ENCODE data around the gene MID1.

Gene MID1

DNA sequence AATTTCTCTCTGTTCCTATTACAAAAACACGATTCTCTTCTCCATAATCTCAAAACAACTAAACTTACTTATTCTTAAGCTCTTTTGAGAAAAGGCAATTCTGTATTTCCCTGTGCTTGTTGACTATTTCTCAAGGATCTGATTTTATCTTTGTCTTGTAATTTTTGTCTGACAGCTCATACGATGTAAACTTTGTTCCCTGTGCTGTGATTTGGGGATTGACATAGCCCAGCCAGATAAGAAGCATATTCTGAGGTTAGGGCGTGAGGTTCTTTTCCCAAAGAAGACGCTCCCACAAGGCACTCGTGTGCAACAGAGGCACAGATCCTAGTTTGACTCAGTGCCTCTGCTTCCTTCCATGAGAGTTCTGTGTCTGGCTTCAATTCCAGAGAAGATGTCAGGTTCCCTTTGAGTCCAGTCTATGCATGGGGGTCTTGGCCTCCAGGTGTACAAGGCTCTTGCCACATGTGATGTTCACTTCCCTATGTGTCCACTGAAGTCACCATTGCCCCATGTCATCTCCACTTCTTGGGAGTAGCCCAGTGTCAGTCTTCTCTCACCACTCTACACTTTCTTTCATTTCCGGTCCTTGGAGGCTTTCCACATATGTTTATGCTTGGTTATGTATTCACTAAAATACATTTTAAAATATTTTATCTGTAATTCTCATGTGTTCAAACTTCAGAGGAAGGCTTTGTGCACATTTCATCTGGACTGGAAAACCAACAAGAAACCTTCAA is 94.8 kb downstream of the MID1 start:
- DNase-seq: no peak

GRCh38 chrX:10524578-10524977 is 95.8 kb downstream of the MID1 start:
- no peak for DNase-seq

DNA sequence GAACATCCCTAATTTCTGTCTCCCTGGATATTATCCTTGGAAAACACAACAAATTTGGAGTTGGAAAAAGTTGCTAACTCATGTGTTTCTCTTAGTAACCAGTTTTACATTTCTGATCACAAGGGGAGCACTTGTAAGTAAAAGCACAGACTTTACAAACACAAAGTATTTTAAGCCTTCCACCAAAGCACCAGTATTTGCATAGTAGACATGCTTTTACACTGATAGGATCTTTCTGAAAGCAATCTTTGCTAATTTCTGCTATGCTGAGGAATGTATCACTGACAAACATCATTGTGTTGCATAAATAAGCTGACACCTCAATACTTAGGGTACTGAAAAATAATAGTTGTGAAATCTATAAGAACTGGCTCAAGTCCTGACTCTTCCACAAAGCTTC is 100.6 kb downstream of the MID1 start:
- no peak for DNase-seq

DNA sequence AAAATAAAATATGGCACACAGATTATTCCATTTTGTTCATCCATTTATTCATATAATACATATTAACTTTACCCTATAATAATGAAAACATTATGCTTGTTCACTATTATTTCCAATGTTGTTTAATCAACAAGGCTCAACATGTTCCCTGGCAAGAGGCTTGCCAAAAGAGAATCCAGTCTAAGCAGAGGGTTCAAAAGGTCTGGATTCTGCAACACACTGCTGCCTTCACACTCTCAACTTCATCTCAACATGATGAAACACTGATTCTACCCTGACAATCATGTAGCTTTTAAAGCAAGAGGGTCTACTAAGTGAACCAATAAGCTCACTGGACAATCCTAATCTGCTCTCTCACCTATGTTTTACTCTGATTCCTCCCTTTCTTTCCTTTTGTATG is 101.1 kb downstream of the MID1 start:
- DNase-seq: no peak

DNA sequence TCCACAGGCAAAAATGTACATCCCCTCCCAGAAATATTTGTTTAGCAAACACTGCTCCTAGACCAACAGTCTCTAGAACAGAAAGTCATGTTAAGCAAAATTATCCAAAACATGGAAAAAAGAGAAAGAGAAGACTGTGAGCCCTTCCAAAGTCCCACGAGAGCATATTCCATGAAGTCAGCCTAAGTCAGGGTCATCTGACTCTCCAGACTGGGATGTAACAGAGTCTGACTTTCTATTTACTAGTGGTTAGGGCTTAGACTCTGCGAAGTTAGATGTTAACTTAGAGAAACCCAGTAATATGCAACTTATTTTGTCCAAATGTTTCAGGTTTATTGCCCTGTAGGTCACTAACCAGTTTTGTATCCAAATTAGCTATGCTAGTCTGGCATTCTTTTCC is 102.3 kb downstream of the MID1 start:
- no peak for DNase-seq

GRCh38 chrX:10516781-10517322 is 103.5 kb downstream of the MID1 start:
- no peak for DNase-seq

- no peak for DNase-seq
These were observed 105.5 kb downstream of the MID1 start for GRCh38 chrX:10514891-10515290.

DNA sequence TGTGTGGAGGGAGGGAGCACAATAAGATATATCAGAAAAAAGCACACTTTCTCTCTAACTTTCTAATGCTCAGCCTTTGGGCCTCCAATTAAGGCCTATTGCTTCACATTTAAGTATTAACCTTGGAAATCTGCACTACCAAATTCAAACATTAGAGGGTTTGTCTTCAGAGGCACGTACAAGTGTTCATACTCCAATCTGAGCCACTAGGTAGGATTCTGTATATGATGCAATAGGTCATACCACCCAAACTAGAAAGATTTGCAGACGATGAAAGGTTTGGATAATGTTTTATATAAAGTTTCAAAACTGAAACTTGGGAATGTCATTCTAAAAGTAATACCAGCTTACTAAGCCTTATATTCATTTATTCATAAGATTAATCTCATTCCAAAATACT is 106.4 kb downstream of the MID1 start:
- no peak for DNase-seq

- DNase-seq: no peak
These were observed 107.6 kb downstream of the MID1 start for GRCh38 chrX:10512741-10513140.

- DNase-seq: no peak
These were observed 108.1 kb downstream of the MID1 start for GRCh38 chrX:10512258-10512657.

DNA sequence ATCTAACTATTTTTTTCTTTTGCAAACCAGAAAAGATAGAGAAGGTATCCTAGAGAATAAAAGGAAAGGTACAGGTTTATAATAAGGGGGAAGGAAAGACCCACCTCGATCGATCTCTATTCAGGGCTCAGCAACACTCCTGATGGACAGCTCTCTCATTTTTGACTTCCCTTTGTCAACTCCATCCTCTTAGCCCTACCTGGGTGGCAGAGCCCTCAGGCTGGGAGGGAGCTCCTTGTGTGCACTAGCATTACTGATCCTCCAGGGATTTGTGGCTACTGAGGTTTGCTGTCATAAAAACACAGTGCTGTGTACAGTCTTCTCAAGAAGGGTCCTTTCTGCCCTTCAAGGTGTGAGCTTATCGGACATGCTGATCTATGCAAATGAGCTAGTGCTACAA is 111.0 kb downstream of the MID1 start:
- no peak for DNase-seq

DNA sequence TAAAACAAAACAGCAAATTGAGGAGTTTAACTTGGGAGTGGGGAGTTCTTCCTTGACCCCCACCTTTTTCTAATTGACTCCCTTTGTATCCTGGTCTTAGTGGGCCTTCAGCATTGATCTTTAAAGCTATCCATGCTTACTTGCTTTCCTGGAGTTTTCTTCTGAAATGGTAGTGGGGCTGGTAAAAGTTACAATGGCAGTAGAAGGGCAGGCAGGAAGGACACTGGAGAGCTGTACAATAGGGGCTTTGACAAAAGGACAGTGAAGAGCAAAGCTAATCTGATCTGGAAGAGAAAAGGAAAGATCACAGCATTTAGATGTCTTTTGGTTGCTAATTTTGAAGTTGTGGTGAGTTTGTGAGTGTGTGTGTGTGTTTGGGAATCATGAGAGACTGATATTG is 111.5 kb downstream of the MID1 start:
- no peak for DNase-seq

DNA sequence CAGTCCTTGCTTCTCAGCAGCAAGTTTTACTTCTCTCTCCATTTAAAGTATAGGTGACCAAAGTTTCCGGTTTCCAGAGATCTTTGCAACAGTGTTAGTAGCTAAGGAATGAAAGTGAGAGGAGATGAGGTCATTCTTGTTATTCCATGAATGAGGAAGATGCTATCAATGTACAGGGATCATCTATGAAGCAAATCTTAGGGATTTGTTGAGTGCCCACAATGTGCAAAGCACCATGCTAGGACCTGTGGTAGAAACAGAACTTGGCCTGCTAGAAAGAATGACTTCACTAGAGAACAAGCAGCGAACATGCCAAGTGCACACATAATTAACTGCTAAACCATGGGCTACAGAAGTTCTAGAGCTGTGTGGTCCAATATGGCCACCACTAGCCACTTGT is 112.5 kb downstream of the MID1 start:
- no peak for DNase-seq

GRCh38 chrX:10507181-10507580 is 113.2 kb downstream of the MID1 start:
- no peak for DNase-seq

- no peak for DNase-seq
These were observed 113.6 kb downstream of the MID1 start for GRCh38 chrX:10506781-10507180.

DNA sequence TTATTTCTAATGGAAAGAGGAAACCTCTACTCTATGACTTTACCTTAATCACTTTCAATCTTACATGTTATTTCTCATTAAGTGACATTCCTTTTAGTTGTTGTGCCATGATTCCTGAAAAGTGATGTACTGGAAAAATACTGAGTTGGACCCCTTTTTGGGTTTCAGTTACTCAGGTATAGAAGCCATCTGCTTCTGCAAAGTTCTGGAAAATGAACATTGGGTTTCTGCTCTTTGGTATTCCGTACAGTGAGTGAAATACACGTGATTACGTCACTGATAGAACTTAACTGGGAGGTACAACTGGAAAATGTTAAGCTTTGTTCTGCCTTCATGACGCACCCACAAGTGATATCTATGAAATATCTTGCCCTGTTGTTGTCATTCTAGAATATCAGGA is 114.7 kb downstream of the MID1 start:
- DNase-seq: no peak

- DNase-seq: no peak
These were observed 117.4 kb downstream of the MID1 start for GRCh38 chrX:10502961-10503360.

DNA sequence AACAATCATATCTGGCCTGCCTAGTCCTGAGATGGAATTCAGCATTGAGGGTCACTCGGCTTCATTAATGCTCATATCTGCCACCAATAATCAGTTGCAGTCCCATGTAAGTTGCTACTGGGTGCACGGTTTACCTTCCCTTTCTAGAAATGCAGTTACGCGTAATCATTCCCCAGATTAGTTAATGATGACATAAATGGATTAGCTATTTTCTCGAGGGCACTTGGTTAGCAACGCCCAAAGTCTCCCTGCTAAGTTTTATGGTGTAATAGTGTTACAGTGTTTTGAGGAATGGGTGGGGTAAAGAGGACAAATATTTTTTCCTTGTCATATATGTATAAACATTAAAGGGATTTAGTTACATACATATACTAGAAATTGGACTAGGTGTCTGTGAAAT is 118.8 kb downstream of the MID1 start:
- no peak for DNase-seq

DNA sequence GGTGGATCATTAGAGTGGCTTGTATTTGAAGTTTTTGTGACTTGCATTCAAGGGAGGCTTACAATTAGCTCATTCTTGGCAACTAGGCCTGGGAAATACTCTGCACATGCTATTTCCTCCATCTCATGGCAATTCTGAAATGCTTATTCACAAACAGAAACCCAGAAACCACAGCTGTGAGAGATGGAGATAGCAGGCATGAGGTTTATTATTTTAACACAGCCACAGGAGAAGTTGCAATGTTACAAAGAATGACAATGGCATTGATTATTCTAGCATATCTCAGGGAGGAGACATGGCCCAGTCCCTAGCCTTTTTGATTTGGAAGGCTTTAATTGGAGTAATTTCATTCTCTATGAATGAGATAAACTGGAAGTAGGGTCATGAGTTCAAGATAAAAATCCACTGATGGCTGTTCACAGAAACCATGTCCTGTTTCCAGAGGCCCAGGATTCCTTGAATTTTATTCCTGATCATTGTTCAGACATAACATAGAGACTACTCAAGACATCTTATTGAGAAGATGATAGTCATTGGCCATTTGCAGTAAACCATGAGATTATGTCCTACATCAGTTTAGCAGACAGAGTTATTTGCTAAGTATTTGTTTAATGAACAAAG is 123.9 kb downstream of the MID1 start:
- DNase-seq: no peak

- DNase-seq: no peak
These were observed 124.7 kb downstream of the MID1 start for GRCh38 chrX:10495677-10496076.

GRCh38 chrX:10492250-10492649 is 128.1 kb downstream of the MID1 start:
- no peak for DNase-seq

DNA sequence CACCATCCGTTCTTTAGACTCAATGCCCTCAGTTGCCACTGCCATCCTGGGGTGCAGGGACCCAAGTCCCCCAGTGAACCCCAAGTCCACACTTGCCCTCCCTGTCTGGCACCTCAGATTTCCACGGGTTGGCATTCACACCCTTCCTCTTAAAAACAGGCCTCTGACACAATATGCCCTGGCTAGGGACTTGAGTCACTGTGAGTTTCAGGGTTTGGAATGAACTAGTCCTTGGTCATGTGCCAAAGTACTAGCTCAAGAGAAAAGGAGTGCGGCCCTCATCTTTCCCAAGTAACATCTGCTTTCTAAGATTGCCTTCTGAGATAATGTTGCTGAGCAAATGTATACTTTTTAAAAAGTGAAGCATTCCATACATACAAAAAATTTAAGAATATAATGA is 134.0 kb downstream of the MID1 start:
- no peak for DNase-seq

- no peak for DNase-seq
These were observed 135.1 kb downstream of the MID1 start for GRCh38 chrX:10485326-10485725.

GRCh38 chrX:10484683-10485247 is 135.6 kb downstream of the MID1 start:
- DNase-seq: no peak

Data from CD4-positive, alpha-beta T cell treated with Interleukin-21 for 1 hour (primary cell).